Subcutaneous abdominal adipose tissue (tissue), 5 donors: ENCODE data around the gene PDE7B.

ENCODE experiments used
- H3K27ac ChIP-seq: one replicate; pipeline ENCODE4 v1.7.0; 2013; ENCODE audit warnings: low read depth, mild to moderate bottlenecking, inconsistent platforms, low read length, moderate library complexity
- H3K27me3 ChIP-seq, 5 donors: one replicate each; pipeline ENCODE4 v1.7.0; 2013; ENCODE audit warnings: low read length in 5 of 5, inconsistent platforms in 1 of 5; ENCODE audit not compliant: control insufficient read depth in 5 of 5, insufficient read depth in 4 of 5
- H3K36me3 ChIP-seq, 5 donors: one replicate each; pipeline ENCODE4 v1.7.0; 2013; ENCODE audit warnings: low read length in 5 of 5; ENCODE audit not compliant: control insufficient read depth in 5 of 5, insufficient read depth in 5 of 5
- H3K4me1 ChIP-seq, 5 donors: one replicate each; pipeline ENCODE4 v1.7.0; 2013; ENCODE audit warnings: low read length in 5 of 5, mild to moderate bottlenecking in 3 of 5, moderate library complexity in 1 of 5; ENCODE audit not compliant: control insufficient read depth in 5 of 5, insufficient read depth in 5 of 5
- H3K4me3 ChIP-seq, 5 donors: one replicate each; pipeline ENCODE4 v1.7.0; 2013; ENCODE audit warnings: low read length in 5 of 5, low read depth in 1 of 5
- H3K9ac ChIP-seq, 5 donors: one replicate each; pipeline ENCODE4 v1.7.0; 2013; ENCODE audit warnings: low read length in 5 of 5, mild to moderate bottlenecking in 4 of 5, moderate library complexity in 3 of 5
- H3K9me3 ChIP-seq, 5 donors: one replicate each; pipeline ENCODE4 v1.7.0; 2013; ENCODE audit warnings: low read length in 5 of 5; ENCODE audit not compliant: control insufficient read depth in 5 of 5
- donor health status: healthy.
- donor health status: healthy.
- donor health status: healthy.
- donor health status: healthy.
- donor health status: healthy.

PDE7B gene

GRCh38 chr6:135919026-135919425 is 67.5 kb downstream of the PDE7B start:
- H3K9ac ChIP-seq = no peak overlapping the region
- H3K27ac ChIP-seq = no peak overlapping the region
- H3K27me3 ChIP-seq = no peaks in the 10 kb centered on the region
- no peaks in the 10 kb centered on the region for H3K9me3 ChIP-seq
- H3K4me1 ChIP-seq = peaks cover 0 to 4% (median 0%) of the 10 kb centered on the region in 5 donors
- no peaks in the 10 kb centered on the region for H3K36me3 ChIP-seq
- no peak overlapping the region for H3K4me3 ChIP-seq

GRCh38 chr6:135920689-135921088 is 69.2 kb downstream of the PDE7B start:
- Histone ChIP-seq H3K4me3 (no peak overlapping the region), H3K9me3 (no peaks in the 10 kb centered on the region), H3K27me3 (no peaks in the 10 kb centered on the region), H3K36me3 (no peaks in the 10 kb centered on the region), H3K9ac (no peak overlapping the region), H3K4me1 (peaks cover 0 to 4% (median 0%) of the 10 kb centered on the region in 5 donors), H3K27ac (no peak overlapping the region)

- Histone ChIP-seq H3K36me3 (no peaks in the 10 kb centered on the region), H3K9ac (no peak overlapping the region), H3K4me1 (peaks cover 0 to 4% (median 0%) of the 10 kb centered on the region in 5 donors), H3K27me3 (no peaks in the 10 kb centered on the region), H3K9me3 (no peaks in the 10 kb centered on the region), H3K27ac (no peak overlapping the region), H3K4me3 (no peak overlapping the region)
These were observed 69.7 kb downstream of the PDE7B start for GRCh38 chr6:135921188-135921587.

GRCh38 chr6:135922174-135922573 is 70.7 kb downstream of the PDE7B start:
- Histone ChIP-seq H3K36me3 (no peaks in the 10 kb centered on the region), H3K27me3 (no peaks in the 10 kb centered on the region), H3K9ac (no peak overlapping the region), H3K4me1 (peaks cover 0 to 4% (median 0%) of the 10 kb centered on the region in 5 donors), H3K4me3 (no peak overlapping the region), H3K9me3 (no peaks in the 10 kb centered on the region), H3K27ac (no peak overlapping the region)

GRCh38 chr6:135922746-135923145 is 71.2 kb downstream of the PDE7B start:
- Histone ChIP-seq H3K27ac (no peak overlapping the region), H3K4me3 (no peak overlapping the region), H3K36me3 (no peaks in the 10 kb centered on the region), H3K9ac (no peak overlapping the region), H3K27me3 (no peaks in the 10 kb centered on the region), H3K9me3 (no peaks in the 10 kb centered on the region), H3K4me1 (peaks cover 0 to 4% (median 0%) of the 10 kb centered on the region in 5 donors)

GRCh38 chr6:135932651-135933050 is 81.2 kb downstream of the PDE7B start:
- Histone ChIP-seq H3K9me3 (no peaks in the 10 kb centered on the region), H3K4me3 (no peak overlapping the region), H3K27me3 (no peaks in the 10 kb centered on the region), H3K36me3 (no peaks in the 10 kb centered on the region), H3K9ac (no peak overlapping the region), H3K4me1 (peaks cover 0 to 7% (median 0%) of the 10 kb centered on the region in 5 donors), H3K27ac (no peak overlapping the region)

GRCh38 chr6:135935941-135936601 is 84.6 kb downstream of the PDE7B start:
- Histone ChIP-seq H3K4me3 (no peak overlapping the region), H3K9me3 (no peaks in the 10 kb centered on the region), H3K36me3 (no peaks in the 10 kb centered on the region), H3K4me1 (peaks cover 0 to 17% (median 13%) of the 10 kb centered on the region in 5 donors), H3K9ac (no peak overlapping the region), H3K27ac (no peak overlapping the region), H3K27me3 (no peaks in the 10 kb centered on the region)

- no peak overlapping the region for H3K4me3 ChIP-seq
- H3K4me1 ChIP-seq = peaks cover 0 to 17% (median 13%) of the 10 kb centered on the region in 5 donors
- H3K9me3 ChIP-seq = no peaks in the 10 kb centered on the region
- no peaks in the 10 kb centered on the region for H3K36me3 ChIP-seq
- no peaks in the 10 kb centered on the region for H3K27me3 ChIP-seq
- no peak overlapping the region for H3K27ac ChIP-seq
- no peak overlapping the region for H3K9ac ChIP-seq
These were observed 85.1 kb downstream of the PDE7B start for GRCh38 chr6:135936606-135937005.

- Histone ChIP-seq H3K4me3 (no peak overlapping the region), H3K9me3 (no peaks in the 10 kb centered on the region), H3K4me1 (peaks cover 0 to 17% (median 13%) of the 10 kb centered on the region in 5 donors), H3K9ac (no peak overlapping the region), H3K27ac (no peak overlapping the region), H3K27me3 (no peaks in the 10 kb centered on the region), H3K36me3 (no peaks in the 10 kb centered on the region)
These were observed 85.6 kb downstream of the PDE7B start for GRCh38 chr6:135937106-135937505.

GRCh38 chr6:135938576-135939207 is 87.2 kb downstream of the PDE7B start:
- Histone ChIP-seq H3K4me1 (peaks cover 0 to 17% (median 13%) of the 10 kb centered on the region in 5 donors), H3K4me3 (peak overlapping the region; percentile 20 to 51 (median 40)), H3K9ac (peak overlapping the region in 2 of 5 donors; percentile 6 to 10), H3K27ac (peak overlapping the region; percentile 32), H3K27me3 (no peaks in the 10 kb centered on the region), H3K9me3 (no peaks in the 10 kb centered on the region), H3K36me3 (no peaks in the 10 kb centered on the region)
